A549 (cell line): Measurements from ENCODE around the gene SYT8. TPM values are rescaled to one million over a fixed set of nuclear protein-coding genes. Genes with fewer than 3 reads are reported as not detected.

Experiments
- ATAC-seq, 2 experiments: fragments of 200-7000 bp in 1 of 2; fragments of >200 bp in 1 of 2; cut with Nextera tagmentation in 1 of 2; cut with Tn5 transposase in 1 of 2; 3 replicates each; pipeline versions ENCODE4 v1.8.0 to v1.9.1; 2018 to 2020; ENCODE audit warnings: mild to moderate bottlenecking in 1 of 2, moderate library complexity in 1 of 2
- CTCF ChIA-PET: fragments of 300-600 bp; sonication (Branson Sonifier 250); formaldehyde crosslinking; extraction: SDS; loops from one replicate; lab custom pipeline; 2021; ENCODE audit warnings: antibody characterized with exemption, inconsistent platforms; lab: Yijun Ruan, JAX
- POLR2A ChIA-PET: fragments of 350-600 bp; formaldehyde crosslinking; extraction: SDS; loops from one replicate; lab custom pipeline; 2021; ENCODE audit warnings: antibody characterized with exemption, inconsistent platforms; lab: Yijun Ruan, JAX
- DNase-seq, 2 experiments: peaks; one replicate each; pipeline versions ENCODE4 v3.0.0 to v3.0.0-alpha.2; 2011 to 2016; ENCODE audit warnings: low read depth in 1 of 2, low spot score in 1 of 2
- FAIRE-seq: peaks from 2 replicates; lab custom pipeline; 2011; peaks lifted over from hg19 to GRCh38; lab: Jason Lieb, UNC
- H3K27ac ChIP-seq, 2 experiments: fragments of >200 bp; sonication (Bioruptor Twin); formaldehyde crosslinking; 3 replicates each; pipeline ENCODE4 v1.5.1; 2016 to 2017
- H3K4me1 ChIP-seq: fragments of >200 bp; sonication (Bioruptor Twin); formaldehyde crosslinking; 3 replicates; pipeline ENCODE4 v1.6.1; 2016
- H3K4me2 ChIP-seq: fragments of >200 bp; sonication (Bioruptor Twin); formaldehyde crosslinking; 3 replicates; pipeline ENCODE4 v1.6.1; 2016
- H3K4me3 ChIP-seq: fragments of >200 bp; sonication (Bioruptor Twin); formaldehyde crosslinking; 3 replicates; pipeline ENCODE4 v1.5.1; 2016
- H3K9me3 ChIP-seq: fragments of >200 bp; sonication (Bioruptor Twin); formaldehyde crosslinking; 3 replicates; pipeline ENCODE4 v1.6.1; 2016
- BHLHE40 ChIP-seq: IDR thresholded peaks from 2 replicates; pipeline ENCODE4 v1.6.1; 2012; ENCODE audit warnings: low read depth, low read length, inconsistent platforms
- CEBPB ChIP-seq, 2 experiments: fragments of >200 bp in 1 of 2; sonication (Bioruptor Twin) in 1 of 2; formaldehyde crosslinking in 1 of 2; IDR thresholded peaks; 2 replicates each; pipeline ENCODE4 v1.6.1; 2012 to 2016
- CHD2 ChIP-seq: fragments of 150-350 bp; IDR thresholded peaks from 2 replicates; pipeline ENCODE4 v1.6.1; 2014; ENCODE audit warnings: low read length; ENCODE audit not compliant: partially characterized antibody
- CTCF ChIP-seq: fragments of >200 bp; sonication (Bioruptor Twin); formaldehyde crosslinking; IDR thresholded peaks from 3 replicates; pipeline ENCODE4 v1.5.1; 2016
- E2F6 ChIP-seq: IDR thresholded peaks from 2 replicates; pipeline ENCODE4 v1.6.1; 2012; ENCODE audit warnings: low read depth, borderline replicate concordance
- EHMT2 ChIP-seq: fragments of 200-600 bp; sonication (generic); IDR thresholded peaks from 2 replicates; pipeline ENCODE4 v1.6.1; 2016; ENCODE audit warnings: antibody characterized with exemption, low read depth, mild to moderate bottlenecking, moderate library complexity
- EP300 ChIP-seq, 2 experiments: fragments of >200 bp; sonication (Bioruptor Twin); formaldehyde crosslinking; IDR thresholded peaks; 2 replicates in 1 of 2; 3 replicates in 1 of 2; pipeline ENCODE4 v1.6.1; 2016 to 2017
- FOXS1 ChIP-seq: fragments of 250-450 bp; sonication (Bioruptor Pico); IDR thresholded peaks from 2 replicates; pipeline ENCODE4 v1.5.0; 2020; ENCODE audit warnings: mild to moderate bottlenecking, moderate library complexity
- HDAC2 ChIP-seq: fragments of 200-600 bp; sonication (generic); IDR thresholded peaks from 2 replicates; pipeline ENCODE4 v1.6.1; 2016
- HEYL ChIP-seq: fragments of 250-450 bp; sonication (Bioruptor Pico); IDR thresholded peaks from 2 replicates; pipeline ENCODE4 v1.8.0; 2021; ENCODE audit warnings: mild to moderate bottlenecking, moderate library complexity
- HOXB5 ChIP-seq: fragments of 250-450 bp; sonication (Bioruptor Pico); IDR thresholded peaks from 2 replicates; pipeline ENCODE4 v1.5.0; 2020; ENCODE audit warnings: mild to moderate bottlenecking, moderate library complexity
- JUN ChIP-seq, 2 experiments: fragments of >200 bp; sonication (Bioruptor Twin); formaldehyde crosslinking; IDR thresholded peaks; 2 replicates in 1 of 2; 3 replicates in 1 of 2; pipeline ENCODE4 v1.6.1; 2016 to 2017
- KDM1A ChIP-seq: fragments of 200-600 bp; sonication (generic); IDR thresholded peaks from 2 replicates; pipeline ENCODE4 v1.6.1; 2016; ENCODE audit warnings: low read depth, mild to moderate bottlenecking
- KDM5A ChIP-seq: fragments of 200-600 bp; sonication (generic); IDR thresholded peaks from 2 replicates; pipeline ENCODE4 v1.6.1; 2016; ENCODE audit warnings: antibody characterized with exemption, mild to moderate bottlenecking
- NFE2L2 ChIP-seq: fragments of 150-350 bp; conservative IDR thresholded peaks from 2 replicates; pipeline ENCODE4 v1.6.1; 2014; ENCODE audit warnings: low read length
- NPAS2 ChIP-seq: fragments of 250-450 bp; sonication (Bioruptor Pico); IDR thresholded peaks from 2 replicates; pipeline ENCODE4 v1.8.0; 2022; ENCODE audit warnings: mild to moderate bottlenecking, moderate library complexity, borderline replicate concordance
- PHF8 ChIP-seq: fragments of 200-600 bp; sonication (generic); IDR thresholded peaks from 2 replicates; pipeline ENCODE4 v1.6.1; 2016; ENCODE audit warnings: low read depth, mild to moderate bottlenecking, antibody characterized with exemption, moderate library complexity, borderline replicate concordance
- POLR2A ChIP-seq: IDR thresholded peaks from 2 replicates; pipeline ENCODE4 v1.6.1; 2012; ENCODE audit warnings: mild to moderate bottlenecking, low read length
- RAD21 ChIP-seq, 2 experiments: fragments of >200 bp in 1 of 2; sonication (Bioruptor Twin) in 1 of 2; formaldehyde crosslinking in 1 of 2; IDR thresholded peaks in 1 of 2; conservative IDR thresholded peaks in 1 of 2; 2 replicates in 1 of 2; 3 replicates in 1 of 2; pipeline ENCODE4 v1.6.1; 2012 to 2018; ENCODE audit warnings: inconsistent platforms in 1 of 2
- RARB ChIP-seq: fragments of 250-450 bp; sonication (Bioruptor Pico); IDR thresholded peaks from 2 replicates; pipeline ENCODE4 v1.8.0; 2021; ENCODE audit warnings: mild to moderate bottlenecking, moderate library complexity
- RFX5 ChIP-seq: fragments of 450-650 bp; IDR thresholded peaks from 2 replicates; pipeline ENCODE4 v1.7.1; 2014; ENCODE audit warnings: antibody characterized with exemption, mild to moderate bottlenecking, moderate library complexity
- RNF2 ChIP-seq: fragments of 200-600 bp; sonication (generic); IDR thresholded peaks from 2 replicates; pipeline ENCODE4 v1.6.1; 2016; ENCODE audit warnings: low read depth, mild to moderate bottlenecking, antibody characterized with exemption, moderate library complexity, borderline replicate concordance
- ZC3H11A ChIP-seq: fragments of 450-650 bp; IDR thresholded peaks from 2 replicates; pipeline ENCODE4 v1.6.1; 2014; ENCODE audit warnings: antibody characterized with exemption, mild to moderate bottlenecking
- ZSCAN20 ChIP-seq: fragments of 250-450 bp; sonication (Bioruptor Pico); IDR thresholded peaks from 2 replicates; pipeline ENCODE4 v1.8.0; 2022; ENCODE audit warnings: mild to moderate bottlenecking, moderate library complexity
- WGBS: methylation state at CpG from one replicate; pipeline ENCODE4 v1.1.6; 2017; ENCODE audit errors: missing lambda C conversion rate; 5-methylcytosine and 5-hydroxymethylcytosine counted together
- polyA plus RNA-seq, 4 experiments: library from polyadenylated mRNA; depleted of rRNA in 3 of 4; stranded (reverse); fragments of >200 nt; fragmentation: RNase III in 1 of 4; extraction: RNeasy Plus Mini Kit Qiagen cat#74134 plus additional on column Dnase treatment in 1 of 4; gene quantifications; 2 replicates in 3 of 4; 3 replicates in 1 of 4; pipeline ENCODE4 v1.2.3, GENCODE V29; 2011 to 2017

The SYT8 gene
- polyA plus RNA-seq, 2 of the 4 experiments (the other 2 are of a cell fraction) = 0.25 TPM; not detected in 1

GRCh38 chr11:1830322-1831223 lies 4.2 kb upstream of the SYT8 start:
- FAIRE-seq (no peak), ATAC-seq (no peak), DNase-seq (no peak)
- CTCF ChIA-PET = interaction anchor here (0.6 to 13.7 kb wide), 26 partner anchors 11 to 322 kb away, joined by 3 to 605 read pairs (median 28); partner anchors contain the start of genes KRTAP5-6 and LSP1
- Histone ChIP-seq H3K9me3 (no peaks in the 10 kb centered on the region), H3K4me2 (peak overlapping the region; percentile 10; the same call in 2 of the 3 replicates), H3K27ac (peak overlapping the region; percentile 73 to 89; a peak in 5 of 6 replicates), H3K4me3 (no peak overlapping the region), H3K4me1 (peaks cover 80% of the 10 kb centered on the region)
- POLR2A ChIA-PET = interaction anchor here (1.0 to 1.1 kb wide), 2 partner anchors 59 to 137 kb away, joined by 3 to 5 read pairs; no protein-coding TSS in a partner anchor
- no peak for TF ChIP-seq NPAS2 (CRISPR knock-in tag)
- no peak for TF ChIP-seq ZSCAN20 (CRISPR knock-in tag)
- TF ChIP-seq HEYL = no peak
- no peak for TF ChIP-seq CHD2
- TF ChIP-seq E2F6 = no peak
- TF ChIP-seq CEBPB (IDR thresholded peaks at IDR 0.05) = no peak
- TF ChIP-seq BHLHE40 = no peak
- no peak for TF ChIP-seq ZC3H11A
- no peak for TF ChIP-seq NFE2L2
- no peak for TF ChIP-seq JUN (IDR thresholded peaks at IDR 0.05)
- TF ChIP-seq HDAC2 = no peak
- TF ChIP-seq FOXS1 (CRISPR knock-in tag) = no peak
- 54% methylated on average over 17 of the region's 33 CpGs for WGBS

GRCh38 chr11:1831338-1832210 lies 3.2 kb upstream of the SYT8 start:
- no peak for DNase-seq
- peak overlapping the region; percentile 73 to 89 for H3K27ac ChIP-seq
- CTCF ChIA-PET = interaction anchor here (0.6 to 13.7 kb wide), 59 partner anchors 10 to 321 kb away, joined by 3 to 605 read pairs (median 12); partner anchors contain the start of genes H19, KRTAP5-6 and LSP1
- POLR2A ChIA-PET = interaction anchor here (3.2 kb wide), 1 partner anchor 138 kb away, joined by 39 read pairs; no protein-coding TSS in a partner anchor
- TF ChIP-seq BHLHE40 (no peak), ZC3H11A (no peak), KDM5A (no peak), POLR2A (no peak), KDM1A (no peak), HOXB5 (CRISPR knock-in tag) (no peak), RAD21 (conservative IDR thresholded peaks at IDR 0.05 in 1 of 2, IDR thresholded peaks at IDR 0.05 in 1 of 2) (no peak), CTCF (no peak), PHF8 (no peak), RFX5 (no peak), RARB (CRISPR knock-in tag) (no peak), EHMT2 (no peak), ZSCAN20 (CRISPR knock-in tag) (no peak), JUN (IDR thresholded peaks at IDR 0.05) (no peak), RNF2 (no peak), EP300 (IDR thresholded peaks at IDR 0.05) (no peak)
- H3K4me3 ChIP-seq = no peak overlapping the region
- H3K4me1 ChIP-seq = peaks cover 74% of the 10 kb centered on the region
- ATAC-seq = no peak
- no peaks in the 10 kb centered on the region for H3K9me3 ChIP-seq
- WGBS = 90% methylated on average over 10 of the region's 26 CpGs
- H3K4me2 ChIP-seq = peak overlapping the region; percentile 85
- FAIRE-seq = no peak
